Epidermal melanocyte (primary cell): ENCODE data around the gene GALNT18.

Experiments
- DNase-seq: peaks from one replicate; pipeline ENCODE4 v3.0.0; 2011; ENCODE audit warnings: low spot score; ENCODE audit not compliant: insufficient read length

GALNT18 gene

DNA sequence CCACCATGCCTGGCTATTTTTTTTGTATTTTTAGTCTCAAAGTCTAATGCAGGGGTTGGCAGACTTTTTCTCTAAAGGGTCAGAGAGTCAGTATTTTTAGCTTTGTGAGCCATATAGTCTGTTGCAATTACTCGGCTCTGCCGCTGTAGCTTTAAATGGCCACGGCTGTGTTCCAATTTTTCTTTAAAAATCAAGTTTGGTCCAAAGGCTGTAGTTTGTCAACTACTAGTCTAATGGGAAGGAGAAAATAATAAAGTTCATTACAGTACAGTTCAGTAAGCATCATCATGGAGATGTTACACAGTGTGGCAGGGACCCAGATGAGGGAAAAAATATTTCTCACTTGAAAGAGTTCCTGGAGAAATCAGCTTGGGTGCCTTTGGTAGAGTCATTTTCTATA lies 376.4 kb downstream of the GALNT18 start:
- DNase-seq, result no peak

DNA sequence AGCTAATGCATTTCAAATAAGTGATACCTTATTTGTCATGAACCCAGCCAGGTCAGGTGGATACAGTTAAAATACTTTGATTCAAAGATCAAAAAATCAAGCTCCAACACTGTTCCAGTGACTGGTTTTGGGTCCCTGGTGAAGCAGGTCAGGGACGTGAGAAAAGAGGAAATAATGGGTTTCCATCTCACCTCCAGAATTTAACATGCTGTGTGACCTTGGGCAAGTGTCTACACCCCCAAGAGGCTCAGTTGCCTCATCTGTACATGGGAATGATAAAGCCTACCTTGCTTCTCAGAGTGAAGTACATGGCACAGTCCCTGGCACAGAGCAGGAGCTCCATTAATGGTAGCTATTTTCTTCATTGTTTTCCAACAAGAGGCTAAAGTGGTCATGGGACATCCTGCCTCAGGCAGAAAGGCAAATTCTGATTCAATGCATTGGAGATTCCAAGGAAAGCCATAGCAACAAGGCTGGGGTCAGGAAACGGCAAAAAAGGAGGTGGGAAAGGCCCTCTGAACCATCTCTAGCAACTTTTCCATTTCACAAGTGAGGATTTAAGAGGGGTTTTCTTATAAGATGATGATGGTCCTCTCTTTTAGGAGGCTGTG lies 377.2 kb downstream of the GALNT18 start:
- no peak for DNase-seq

DNA sequence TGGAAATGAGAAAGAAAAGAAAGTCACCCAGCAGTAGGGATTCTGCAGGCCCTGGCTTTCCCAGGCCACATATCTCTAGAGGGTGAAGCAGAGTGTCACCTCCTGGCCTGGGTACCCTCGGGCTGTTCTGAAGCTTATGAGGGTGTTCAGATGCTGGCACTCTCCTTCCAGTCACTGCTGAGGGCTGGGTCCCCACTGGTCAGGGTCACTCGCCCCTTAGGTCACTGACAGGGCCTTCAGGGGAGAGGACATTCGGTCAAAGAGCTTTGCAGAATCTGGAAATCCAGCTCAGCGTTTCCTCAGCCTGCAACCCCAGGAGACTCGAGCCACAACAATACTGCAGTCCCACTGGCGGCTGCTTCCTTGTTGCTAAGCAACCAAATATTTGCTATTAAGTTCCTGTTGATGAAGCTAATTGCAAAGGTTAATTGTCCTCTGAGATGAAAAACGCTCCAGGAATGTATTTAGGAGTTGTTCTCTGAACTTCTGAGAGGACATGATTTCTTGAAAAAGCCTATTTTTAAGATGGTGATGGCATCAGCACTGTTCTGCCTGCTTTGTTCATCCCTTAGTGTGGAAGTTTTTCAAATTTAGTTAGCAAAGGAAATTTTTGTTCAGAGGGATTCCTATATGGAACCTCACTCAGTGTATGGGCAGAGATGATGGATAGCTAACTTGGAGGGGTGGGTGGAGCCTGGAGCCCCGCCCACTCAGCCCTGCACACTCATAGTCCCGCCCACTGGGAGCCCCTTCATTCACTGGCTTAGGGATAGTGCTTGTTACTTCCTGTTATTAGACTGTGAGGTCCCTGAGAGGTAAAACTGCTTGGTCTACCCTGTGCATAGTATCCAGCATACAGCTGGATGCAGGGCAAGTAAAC lies 378.0 kb downstream of the GALNT18 start:
- no peak for DNase-seq

- DNase-seq, result no peak
Observed at GRCh38 chr11:11243209-11243589, 378.6 kb downstream of the GALNT18 start.

DNA sequence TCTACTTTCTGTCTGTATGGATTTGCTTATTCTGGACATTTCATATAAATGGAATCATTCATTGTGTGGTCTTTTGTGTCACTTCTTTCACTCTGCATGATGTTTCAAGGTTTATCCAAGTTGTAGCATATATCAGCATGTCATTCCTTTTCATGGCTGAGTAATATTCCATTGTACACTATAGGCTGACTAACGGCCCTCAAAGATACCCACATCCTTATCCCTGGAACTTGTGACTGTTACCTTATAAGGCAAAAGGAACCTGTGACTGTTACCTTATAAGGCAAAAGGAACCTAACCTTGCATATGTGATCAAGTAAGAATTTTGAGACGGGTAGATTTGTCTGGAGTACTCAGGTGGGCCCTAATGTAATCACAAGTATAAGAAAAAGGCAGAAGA lies 380.5 kb downstream of the GALNT18 start:
- no peak for DNase-seq

- DNase-seq, result no peak
Observed at GRCh38 chr11:11239959-11240358, 381.8 kb downstream of the GALNT18 start.

DNA sequence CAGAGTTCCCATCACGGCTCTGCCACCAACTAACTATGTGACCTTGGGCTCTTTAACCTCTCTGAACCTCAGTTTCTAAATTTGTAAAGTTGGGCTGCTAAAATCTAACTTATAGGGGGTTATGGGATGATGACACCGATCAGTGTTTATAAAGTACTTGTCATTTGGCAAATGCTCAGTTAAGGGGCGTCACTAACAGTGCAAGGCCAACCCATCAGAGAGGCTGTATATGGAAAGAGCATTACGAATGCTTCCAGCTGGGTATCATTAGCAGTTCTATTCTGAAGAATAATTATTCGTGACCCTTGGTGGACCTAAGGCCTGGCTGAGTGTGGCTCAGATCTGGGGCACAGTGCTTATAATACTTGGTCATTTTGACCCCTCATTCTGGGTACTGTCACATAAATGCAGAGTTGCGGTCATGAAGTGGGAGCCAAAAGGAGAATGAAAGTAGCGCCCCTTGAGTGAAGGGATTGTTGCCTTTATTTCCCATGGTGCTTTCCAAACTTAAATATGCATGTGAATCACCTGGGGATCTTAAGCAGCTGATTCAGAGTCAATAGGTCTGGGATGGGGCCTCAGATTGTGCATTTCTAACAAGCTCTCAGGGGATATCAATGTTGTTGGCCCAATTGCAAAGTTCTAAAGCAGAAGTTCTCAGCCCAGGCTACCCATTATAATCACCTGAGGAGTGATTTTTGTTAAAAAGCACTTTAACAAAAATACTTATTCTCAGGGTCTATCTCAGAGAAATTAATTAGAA lies 384.6 kb downstream of the GALNT18 start:
- DNase-seq, result no peak

DNA sequence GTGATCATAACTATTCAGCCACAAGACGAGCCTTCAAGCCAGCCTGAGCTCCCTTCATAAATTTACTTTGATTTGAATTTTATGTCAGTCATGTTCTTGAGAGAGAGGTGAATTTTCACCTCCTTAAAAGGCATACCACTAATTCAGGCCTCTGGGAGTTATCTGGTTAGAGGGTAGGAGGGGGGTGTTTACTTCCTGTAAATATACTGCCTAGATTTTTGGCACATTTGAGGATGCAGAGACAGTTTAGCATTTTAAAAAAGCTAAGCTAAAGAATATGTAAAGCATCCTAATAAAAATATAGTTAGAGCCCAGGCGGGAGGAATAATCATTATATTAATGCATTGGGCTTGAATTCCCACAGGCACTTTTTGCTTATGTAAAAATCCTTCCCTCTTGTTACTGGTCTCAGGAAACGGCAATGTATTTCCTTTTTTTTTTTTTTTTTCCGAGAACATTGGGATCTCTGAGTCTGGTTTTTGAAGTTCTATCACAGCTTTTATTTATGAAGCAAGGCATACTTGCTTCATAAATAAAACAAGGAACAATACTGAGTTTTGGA lies 385.2 kb downstream of the GALNT18 start:
- no peak for DNase-seq

GRCh38 chr11:11231763-11232162 lies 390.0 kb downstream of the GALNT18 start:
- no peak for DNase-seq

DNA sequence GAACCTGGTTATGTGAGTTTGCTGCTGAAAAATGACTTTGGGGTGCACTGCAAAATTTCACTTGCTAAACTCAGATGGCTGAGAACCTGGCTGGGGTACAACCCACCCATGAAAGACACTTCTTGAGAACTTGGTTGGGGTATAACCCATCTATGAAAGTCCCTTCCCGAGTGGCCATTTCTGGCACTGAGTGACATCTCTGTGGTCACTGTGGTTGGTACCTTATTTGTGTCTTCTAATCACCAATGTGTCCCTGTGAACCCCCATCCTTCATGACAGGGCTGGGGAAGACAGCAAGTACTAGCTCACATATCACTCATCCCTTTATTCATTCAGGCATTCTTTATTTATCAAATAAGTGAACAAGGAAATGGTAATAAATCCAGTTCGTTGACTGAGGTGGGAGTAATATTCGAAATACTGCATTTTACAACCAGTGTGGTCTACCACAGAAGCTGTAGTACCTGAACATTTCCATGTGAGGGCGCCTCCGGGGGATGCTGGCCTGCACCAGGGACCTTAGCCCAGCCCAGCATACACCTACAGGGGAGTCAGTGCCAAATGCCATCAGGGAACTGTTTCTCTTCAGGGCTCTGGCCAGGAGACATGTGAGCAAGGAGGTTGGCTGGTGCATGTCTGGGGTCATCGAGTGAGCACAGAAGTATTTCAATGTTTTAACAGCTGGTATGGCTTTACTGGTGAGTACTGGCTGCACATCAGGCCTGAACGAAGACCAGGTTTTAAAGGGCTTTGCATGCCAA lies 390.8 kb downstream of the GALNT18 start:
- no peak for DNase-seq

- DNase-seq, result no peak
Observed at GRCh38 chr11:11230087-11230486, 391.7 kb downstream of the GALNT18 start.

DNA sequence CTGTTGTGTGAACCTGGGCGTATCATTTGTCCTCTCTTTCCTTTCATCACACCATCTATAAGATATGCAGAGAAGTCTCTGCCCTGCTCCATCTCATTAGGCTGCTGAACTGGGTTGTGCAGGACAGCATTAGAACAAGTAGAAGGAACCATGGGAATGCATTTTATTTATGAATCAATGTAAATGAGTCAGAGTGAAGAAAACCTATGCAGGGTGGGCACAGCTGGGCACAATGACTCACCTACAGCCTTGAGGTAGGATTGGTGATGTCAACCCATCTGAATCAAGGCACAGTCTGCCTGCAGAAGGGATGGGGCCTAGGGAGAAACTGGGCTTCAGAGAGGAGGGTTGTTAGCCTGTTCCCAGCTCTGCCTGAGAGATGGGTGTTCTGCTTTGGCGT lies 392.2 kb downstream of the GALNT18 start:
- DNase-seq, result no peak

DNA sequence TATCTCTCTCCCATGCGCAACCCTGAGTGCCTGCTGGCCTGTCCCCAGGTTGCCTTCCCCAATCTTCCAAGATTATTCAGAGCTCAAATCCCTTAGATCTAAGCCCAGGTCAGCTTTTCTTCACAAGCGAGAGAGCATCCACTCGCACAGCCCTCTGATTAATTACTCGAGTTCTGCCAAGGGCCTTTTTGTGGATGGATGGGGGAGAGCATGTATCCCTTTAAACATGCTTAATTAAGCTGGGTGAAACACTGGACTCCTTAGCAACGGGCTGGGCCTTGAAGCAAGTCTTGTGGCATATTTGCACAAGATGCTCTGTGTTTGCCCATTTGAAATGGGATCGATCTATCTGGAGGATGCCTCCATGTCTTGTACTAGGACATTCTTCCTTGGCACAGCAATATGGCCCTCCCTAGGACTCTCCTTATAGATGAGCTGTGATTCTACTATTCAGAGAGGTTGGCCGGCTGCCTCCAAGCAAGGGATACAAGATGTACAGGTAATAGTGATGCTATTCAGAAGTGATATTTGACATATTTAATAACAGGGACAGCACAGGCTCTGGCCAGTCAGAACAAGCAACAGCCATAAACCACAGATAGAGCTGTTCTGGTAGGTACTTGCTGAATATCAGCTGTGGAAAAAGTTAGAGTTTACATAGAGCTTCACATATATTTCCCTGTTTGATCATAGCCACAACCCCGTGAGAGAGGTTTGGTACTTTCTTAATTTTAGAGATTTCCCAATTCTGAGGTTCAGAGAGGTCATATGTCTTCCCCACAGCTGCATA lies 394.3 kb downstream of the GALNT18 start:
- no peak for DNase-seq
